GM21737 (cell line): Measurements from ENCODE around the gene RNF145.
A peak's percentile ranks its signal among the peaks of the same experiment; 100 is the strongest.

Experiments used
- ATAC-seq: cut with Tn5 transposase; IDR thresholded peaks from one replicate; pipeline ENCODE4 v1.9.1; 2021; ENCODE audit warnings: mild to moderate bottlenecking, moderate library complexity; ENCODE audit not compliant: unreplicated experiment

The RNF145 gene

DNA sequence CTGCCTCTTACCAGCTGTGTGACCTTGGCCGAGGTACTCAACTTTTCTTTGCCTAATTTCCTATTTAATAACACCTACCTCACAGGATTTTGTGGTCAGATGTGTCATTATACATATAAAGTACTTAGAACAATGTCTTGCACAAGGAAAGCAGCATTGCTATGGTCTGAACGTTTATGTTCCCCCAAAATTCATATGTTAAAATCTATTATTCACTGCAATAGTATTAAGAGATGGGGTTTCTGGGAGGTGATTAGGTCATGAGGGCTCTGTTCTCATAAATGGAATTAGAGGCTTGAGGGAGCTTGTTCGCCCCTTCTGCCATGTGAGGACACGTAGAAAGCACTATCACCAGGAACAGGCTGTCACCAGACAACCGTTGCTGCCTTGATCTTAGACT is 10.9 kb upstream of the RNF145 start:
- ATAC-seq = no peak

DNA sequence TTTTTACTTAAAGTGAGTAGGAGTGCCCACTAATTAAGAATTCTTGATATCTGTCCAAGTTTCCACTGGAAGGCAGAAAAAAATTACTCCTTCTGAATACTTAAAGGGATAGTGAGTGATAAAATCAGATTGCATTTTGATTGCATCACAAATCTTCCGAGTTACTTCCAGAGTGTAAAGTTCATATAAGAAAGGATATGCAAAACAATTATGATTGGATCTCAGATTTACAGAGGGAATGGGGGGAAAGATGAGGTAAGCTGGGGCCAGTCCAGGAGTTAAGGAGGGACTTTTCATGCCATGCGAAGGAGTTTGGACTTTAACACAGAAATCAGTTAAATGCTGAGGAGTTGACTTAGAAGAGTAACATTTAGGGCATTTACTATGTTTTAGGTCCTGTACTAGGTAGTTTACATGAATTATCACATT is 9.3 kb upstream of the RNF145 start:
- no peak for ATAC-seq

DNA sequence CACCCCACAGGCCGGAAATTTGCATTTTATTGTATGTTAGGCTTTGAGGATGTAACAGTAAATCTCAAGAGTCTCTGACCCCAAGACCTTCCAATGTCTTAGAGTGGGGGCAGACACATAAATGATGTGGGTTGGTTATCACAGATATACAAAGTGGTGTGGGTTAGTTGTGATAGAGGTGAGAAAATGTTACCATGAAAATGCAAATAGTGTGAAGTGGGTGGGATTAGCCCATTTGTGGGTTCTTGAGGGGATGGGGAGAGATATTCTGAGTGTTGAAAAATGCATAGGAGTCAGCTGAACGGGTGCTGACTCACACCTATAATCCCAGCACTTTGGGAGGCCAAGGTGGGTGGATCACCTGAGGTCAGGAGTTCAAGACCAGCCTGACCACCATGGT is 7.9 kb upstream of the RNF145 start:
- ATAC-seq = no peak

DNA sequence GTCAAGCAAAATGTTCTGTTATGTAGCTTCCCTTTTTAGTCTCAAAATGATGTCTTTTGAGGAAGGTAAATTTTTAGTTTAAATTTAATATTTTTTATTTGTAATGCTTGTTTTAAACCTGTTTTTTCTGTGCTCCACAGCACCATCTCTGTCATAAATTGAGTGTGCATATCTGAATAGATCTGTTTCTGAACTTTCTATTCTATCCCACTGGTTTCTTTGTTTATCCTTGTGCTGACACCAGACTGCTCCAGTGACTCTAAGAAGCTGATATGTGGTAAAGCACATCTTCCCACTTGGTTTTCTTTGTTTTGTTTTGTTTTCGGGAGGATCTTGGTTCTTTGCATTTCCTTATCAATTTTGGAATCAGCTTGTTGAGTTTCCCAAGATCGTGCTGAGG is 7.1 kb upstream of the RNF145 start:
- no peak for ATAC-seq

DNA sequence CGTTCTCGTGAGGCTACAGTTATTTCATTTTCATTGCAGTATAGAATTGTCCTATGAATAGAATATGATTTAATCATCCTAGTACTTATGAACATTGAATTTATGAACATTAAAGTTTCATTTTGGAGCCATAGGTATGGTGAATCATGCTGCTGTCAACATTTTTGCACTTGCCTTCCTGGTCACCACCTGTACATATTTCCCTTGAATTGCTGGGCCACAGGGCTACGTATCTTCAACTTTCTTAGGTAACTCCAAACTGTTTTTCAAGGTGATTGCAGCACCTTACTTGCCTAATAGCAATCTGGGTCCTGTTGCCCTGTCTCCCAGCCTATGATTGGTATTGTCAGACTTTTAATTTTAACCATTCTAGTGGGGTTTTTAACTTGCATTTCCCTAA is 6.5 kb upstream of the RNF145 start:
- ATAC-seq = no peak

DNA sequence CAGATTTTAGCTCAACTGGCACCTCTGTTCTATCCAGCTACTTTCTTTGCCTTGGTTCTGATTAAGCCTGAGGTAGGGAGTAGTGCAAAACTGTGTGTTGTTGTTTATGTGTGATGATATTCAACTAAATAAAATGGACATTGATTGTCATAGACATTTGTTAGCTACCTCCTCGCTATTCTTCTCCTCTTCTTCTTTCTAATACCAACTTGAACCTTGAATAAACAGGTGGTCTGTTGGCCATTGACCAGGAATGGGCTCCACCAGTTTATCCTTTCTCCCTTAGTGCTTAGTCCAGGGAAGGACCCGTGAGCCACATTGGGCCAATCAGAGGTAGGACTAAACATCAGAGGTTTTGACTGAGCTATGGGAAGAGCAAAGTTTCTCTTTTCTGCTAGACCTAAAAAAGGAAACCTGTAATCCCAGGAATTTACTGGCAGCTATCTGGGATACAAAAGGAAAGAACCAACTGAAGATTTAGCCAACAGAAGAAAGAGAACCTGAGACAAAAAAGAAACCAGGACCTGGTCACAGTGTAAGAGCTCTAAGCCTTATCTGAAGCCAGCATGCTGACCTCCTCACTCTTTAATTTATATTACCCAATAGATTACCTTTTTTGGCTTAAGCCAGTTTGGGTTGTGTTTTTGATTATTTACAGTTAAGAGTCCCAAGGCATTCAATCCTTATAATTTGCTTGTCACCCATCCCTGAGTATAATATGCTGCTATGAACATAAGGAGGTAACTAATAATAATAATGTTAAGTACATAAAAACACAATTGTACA is 5.3 kb upstream of the RNF145 start:
- no peak for ATAC-seq

DNA sequence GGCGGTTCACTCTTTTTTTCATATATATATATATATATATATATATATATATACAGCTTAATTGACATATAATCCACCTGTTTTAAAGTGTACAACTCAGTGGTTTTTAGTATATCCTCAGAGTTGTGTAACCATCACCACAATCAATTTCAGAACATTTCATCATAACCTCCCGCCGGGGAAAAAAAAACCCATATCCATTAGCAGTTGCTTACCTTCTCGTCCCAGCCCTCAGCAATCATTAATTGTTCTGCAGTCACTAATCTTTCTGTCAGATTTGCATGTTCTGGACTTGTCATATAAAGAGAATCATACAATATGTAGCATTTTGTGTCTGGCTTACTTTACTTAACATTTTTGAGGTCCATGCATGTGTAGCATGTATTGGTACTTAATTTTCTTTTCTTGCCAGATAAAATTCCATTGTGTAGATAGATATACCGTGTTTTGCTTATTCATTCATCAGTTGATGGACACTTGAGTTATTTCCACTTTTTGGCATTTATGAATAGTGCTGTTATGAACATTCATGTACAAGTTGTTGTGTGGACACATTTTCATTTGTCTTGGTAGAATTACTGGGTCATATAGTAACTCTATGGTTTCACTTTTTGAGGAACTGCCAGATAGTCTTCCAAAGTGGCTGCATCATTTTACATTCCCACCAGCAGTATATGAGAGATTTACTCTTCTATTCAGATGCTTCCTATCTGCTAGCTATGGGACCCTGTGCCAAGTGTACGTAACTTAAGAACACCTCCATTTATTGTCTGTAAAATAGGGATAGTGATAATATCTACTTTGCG is 3.5 kb upstream of the RNF145 start:
- no peak for ATAC-seq

DNA sequence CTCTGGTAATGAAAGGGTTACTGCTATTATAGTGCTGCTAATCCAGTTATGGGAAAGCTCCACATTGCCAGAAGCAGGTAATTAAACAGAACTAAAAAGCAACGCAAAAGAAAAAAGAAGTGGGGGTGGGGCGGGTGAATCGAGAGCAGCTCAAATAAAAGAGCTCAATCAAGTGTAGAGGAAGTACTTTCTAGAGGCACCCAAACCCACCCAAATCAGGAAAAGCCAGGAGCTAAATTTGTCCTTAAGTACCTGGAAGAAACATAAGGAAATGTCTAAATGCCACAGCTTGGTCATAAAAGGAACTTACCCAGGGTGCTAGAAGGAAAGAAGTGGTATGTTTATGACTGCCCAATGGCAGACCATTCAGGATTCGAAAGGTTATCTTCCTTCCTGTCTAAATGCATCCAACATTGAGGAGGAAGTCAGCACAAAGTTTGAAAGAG is 2.4 kb upstream of the RNF145 start:
- ATAC-seq = no peak

DNA sequence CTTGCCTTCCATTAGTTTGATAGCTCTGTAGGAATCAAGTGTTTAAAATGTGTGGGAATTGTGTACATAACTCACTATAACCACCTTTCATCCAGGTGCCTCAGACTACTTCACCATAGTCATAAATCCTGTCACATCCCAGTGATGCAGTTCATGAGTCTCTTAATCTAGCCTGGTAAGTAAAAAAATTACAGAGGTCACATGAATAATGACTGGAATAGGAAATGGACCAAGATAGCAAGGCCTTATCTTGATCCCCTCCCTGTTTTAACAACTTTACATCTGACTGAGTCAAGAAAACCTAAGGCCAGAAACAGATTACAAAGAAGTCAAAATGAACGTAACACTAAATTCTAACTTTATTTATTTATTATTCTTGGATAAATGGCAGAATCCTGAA is 1.5 kb upstream of the RNF145 start:
- ATAC-seq = no peak

DNA sequence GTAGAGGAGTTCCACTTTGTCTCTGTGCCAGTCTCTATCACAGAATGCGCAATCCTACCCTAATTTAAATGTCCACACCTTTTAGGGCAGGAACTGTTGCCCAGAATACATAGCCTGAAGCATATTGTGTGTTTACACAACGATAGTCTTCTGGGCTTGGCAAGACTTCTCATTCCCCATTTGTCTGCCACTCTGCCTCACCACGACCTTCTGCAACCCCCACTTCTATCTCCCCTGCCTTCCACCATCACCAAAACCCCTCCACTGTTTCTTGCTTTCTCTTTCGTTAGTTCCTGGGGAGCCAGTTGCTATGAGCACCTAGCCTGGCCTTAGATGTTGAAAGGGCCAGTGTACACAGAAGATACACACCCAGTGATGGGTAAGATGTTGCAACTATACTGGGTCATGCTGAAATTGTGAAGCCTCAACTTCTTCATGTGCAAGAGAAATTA is 883 bp upstream of the RNF145 start:
- no peak for ATAC-seq

DNA sequence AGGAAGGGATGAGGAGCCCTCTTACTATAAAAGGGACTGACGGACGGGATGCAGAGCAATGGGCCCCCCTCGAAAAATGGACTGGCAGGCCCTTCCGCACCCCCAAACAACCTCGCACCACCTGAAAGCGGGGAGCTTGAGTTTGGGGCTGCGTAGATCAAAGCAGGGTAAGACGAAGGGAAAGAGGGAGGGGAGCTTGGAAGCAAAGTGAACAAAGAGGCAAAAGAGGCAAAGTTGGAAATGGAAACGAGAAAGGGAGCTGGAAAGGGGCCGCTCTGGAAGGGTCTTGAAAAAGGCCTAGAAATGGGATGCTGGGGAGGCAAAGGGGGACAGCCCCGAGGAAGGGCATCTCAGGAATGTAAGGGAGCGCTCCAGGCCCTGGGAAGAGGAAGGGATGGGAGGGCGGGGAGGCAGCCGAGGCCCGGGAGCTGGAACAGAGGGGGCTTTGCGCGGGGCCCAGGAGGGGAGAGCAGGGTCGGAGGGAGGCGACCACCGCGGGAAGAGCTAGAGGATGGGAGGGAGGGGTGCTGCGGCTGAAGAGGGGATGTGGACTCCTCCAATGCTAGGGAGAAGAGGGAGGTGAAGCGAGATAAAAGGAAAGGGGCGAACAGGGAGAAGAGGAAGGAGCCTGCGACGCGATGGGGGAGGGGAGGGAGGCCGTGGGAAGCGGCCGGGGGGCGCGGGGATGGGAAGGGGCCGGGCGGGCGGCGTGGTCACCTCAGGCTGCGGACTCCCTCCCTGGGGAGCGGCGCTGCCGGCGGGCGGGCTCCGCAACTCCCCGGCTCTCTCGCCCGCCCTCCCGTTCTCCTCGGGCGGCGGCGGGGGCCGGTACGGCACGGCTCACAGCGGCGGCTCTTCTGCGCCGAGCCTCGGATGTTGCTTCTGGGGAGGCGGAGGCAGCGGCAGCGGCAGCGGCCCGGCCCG is 577 bp downstream of the RNF145 start:
- peak; percentile 10 for ATAC-seq

DNA sequence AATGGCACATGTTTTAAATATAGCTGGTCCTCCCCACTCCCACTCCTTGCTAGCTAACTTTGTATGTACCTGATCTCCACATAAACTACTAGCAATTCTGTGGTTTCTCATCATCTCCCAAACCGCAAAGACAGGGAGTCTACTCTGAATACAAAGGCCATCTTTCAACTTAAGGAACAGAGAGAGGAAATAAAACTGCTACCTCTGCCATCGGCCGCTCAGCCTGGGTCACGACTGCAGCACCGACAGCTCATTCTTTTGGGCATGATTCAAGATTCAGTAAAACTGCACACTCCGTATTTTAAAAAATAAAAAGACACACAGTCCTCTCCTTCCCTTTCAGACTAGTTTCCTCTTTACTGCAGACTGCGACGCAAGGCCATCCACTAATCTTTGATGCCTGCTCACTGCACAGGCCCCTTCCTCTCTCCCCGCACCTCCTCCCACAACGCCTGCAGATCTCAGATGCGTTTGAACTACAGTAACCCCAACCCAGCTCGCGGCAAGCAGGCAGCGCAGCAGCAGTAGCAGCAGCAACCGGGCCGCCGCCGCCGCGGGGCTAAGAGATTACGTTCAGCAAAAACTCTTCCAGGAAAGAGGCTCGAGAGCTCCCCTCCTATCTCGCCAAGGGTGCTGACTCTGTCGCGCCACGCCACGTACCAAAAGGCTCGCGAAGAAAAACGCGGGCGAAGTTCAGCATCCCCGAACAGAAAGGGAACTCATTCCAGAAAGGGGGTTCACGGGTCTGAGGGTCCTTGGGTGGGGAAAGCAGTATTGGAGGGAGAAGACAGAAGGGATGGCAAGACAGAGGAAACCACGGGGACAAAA is 1.5 kb downstream of the RNF145 start:
- peak; percentile 51 for ATAC-seq

DNA sequence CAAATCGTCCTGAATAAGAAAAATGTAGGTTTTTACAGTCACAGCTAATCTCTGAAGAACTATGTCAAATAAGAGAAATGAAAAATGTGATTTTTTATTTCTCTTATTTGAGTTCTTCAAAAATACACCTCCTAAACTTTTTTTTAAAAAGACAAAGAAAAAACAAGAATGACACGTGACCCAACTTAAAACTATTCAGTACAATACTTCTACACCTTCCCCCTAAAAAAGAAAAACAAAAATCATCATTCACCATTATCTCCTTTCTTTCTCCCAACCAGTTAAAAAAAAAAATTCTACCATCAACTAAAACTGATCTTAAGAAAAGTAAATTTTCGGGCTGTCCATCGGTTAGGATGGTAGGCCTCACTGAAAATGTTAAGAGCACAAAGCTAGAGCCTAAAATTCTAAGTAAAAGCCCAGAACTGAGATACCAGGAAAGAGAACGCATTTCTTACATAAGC is 2.1 kb downstream of the RNF145 start:
- no peak for ATAC-seq

DNA sequence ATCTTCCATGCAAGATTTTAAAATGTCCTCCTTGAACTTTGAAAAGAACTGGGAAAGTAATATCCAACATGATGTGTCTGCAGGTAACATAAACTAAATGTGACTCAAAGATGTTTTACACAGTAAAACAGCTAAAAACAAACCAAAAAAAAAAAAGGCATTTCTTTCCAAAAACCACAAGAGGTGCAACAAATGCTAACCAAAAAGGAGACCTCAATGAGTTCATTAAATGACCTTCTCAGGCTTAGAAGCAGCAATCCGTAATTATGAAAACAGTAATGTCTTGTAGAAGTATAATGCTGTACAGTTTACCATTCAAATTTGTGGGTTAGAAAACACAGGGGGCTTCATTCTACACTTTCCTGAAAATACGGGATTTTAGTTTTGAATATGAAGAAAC is 2.5 kb downstream of the RNF145 start:
- ATAC-seq = no peak

DNA sequence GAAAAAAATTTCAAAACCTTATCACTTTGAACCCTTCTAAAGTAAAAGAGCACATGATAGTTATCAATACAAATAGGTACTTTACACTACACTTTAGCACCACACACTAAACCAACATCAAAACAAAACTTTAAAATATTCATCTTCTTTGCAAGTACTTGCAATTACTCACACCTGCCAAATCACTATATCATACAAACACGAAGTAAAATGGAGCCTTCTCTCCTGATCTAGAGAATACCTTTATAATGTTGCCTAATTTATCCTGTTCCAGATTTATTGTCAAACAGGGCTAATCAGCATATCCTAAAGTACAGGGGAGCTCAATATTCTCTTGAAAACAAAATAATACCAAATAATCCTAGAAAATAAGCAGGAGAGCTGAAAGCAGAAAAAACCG is 3.0 kb downstream of the RNF145 start:
- ATAC-seq = no peak

DNA sequence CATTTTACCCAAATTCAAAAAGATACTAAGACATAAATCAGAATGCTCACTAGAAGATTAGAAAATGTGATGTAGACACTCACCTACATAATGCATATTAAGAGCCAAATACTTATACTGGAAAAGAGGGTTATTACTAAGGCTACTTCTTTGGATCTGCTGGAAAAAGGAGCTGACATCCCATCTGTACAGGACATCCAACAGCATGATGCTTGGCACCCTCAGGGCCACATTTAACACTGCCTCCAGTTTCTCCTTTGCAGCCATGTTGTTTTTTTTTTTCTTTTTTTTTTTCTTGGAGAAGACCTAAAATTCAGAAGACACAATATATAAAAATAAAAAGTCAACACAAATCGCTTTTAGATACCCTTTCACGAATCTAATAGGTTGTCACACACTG is 6.0 kb downstream of the RNF145 start:
- ATAC-seq = no peak

DNA sequence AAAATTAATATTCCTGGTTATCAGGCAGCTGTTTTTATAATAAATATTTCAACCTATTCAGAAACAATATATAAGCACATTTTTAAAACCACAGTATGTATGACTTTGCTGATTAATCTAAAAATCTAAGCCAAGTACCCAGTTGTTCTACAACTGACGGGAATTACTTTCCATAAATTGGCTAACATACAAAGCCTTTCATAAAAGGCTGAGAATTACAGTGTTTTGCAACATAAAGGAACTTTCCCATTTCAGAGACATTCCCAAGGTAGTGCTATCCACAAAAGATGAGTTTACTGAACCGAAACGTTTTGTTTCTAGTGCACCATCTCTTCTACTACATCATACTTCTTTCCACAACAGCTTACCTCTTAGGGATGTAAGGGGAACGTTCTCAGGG is 7.2 kb downstream of the RNF145 start:
- ATAC-seq = no peak

DNA sequence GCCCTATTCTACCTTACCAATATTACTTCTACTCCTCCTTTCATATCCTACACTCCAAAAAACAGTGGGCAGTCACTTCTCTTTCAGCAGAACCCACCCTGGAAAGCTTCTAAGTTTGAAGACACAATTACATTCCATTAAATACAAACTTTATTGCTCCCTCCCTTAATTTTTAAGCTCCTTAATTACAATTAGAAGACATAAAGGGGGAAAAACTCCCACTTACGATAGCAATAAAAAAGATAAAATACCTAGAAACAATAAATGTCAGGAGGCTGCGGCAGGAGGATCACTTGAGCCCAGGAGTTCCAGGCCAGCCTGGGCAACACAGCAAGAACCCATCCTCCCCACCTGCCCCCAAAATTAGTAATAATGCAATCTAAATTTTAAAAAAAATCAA is 9.6 kb downstream of the RNF145 start:
- no peak for ATAC-seq

DNA sequence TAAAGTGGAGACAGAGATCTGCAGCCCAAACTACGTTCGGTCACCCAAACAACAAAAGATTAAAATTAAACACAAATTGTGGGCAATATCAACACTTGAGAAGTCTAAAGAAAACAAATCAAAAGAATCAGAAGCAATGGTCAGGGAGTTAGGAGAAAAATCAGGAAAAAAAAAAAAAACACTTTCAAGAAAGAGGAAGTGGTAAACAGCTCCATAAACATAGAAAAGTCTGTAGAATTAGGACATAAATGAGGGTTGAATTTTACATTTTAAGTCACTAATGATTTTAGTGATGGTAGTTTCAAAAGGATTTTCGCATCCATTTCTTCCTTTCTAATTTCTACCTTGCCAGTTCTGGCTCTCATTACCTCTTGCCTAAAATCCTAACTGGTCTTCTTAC is 10.1 kb downstream of the RNF145 start:
- no peak for ATAC-seq
